ENCODE measurements around the gene DHRSX.

- TF ChIP-seq CTCF (conservative IDR thresholded peaks at IDR 0.05) (no peak), ZFX (IDR thresholded peaks at IDR 0.05) (no peak)
These were observed 58.1 kb downstream of the DHRSX start for GRCh38 chrX:2442694-2443093.

All from C4-2B (cell line).